Thymus (tissue), 11 donors: ENCODE measurements around the gene TBXAS1. TPM values are rescaled to one million over a fixed set of nuclear protein-coding genes. Genes with fewer than 3 reads are reported as not detected.

Experiments used
- DNase-seq, 9 donors: peaks; one replicate each; pipeline ENCODE4 v3.0.0-alpha.2; 2013; ENCODE audit warnings: low spot score in 9 of 9, low read depth in 6 of 9, missing footprints in 1 of 9
- H3K27ac ChIP-seq, 2 donors: one replicate each; pipeline ENCODE4 v1.5.1; 2013; ENCODE audit warnings: control low read depth in 1 of 2, low read depth in 1 of 2, low read length in 1 of 2, mild to moderate bottlenecking in 1 of 2, moderate library complexity in 1 of 2
- H3K27me3 ChIP-seq, 2 donors: one replicate each; pipeline ENCODE4 v1.5.1; 2013; ENCODE audit warnings: low read length in 1 of 2; ENCODE audit not compliant: control insufficient read depth in 2 of 2, insufficient read depth in 1 of 2
- H3K36me3 ChIP-seq, 2 donors: one replicate each; pipeline ENCODE4 v1.5.1; 2013; ENCODE audit warnings: low read length in 1 of 2, mild to moderate bottlenecking in 1 of 2, moderate library complexity in 1 of 2; ENCODE audit not compliant: control insufficient read depth in 2 of 2, insufficient read depth in 2 of 2
- H3K4me1 ChIP-seq, 2 donors: one replicate each; pipeline ENCODE4 v1.5.1; 2013; ENCODE audit warnings: low read length in 2 of 2; ENCODE audit not compliant: control insufficient read depth in 2 of 2, insufficient read depth in 2 of 2
- H3K4me3 ChIP-seq, 2 donors: one replicate each; pipeline ENCODE4 v1.5.1; 2013; ENCODE audit warnings: low read length in 2 of 2, control low read depth in 1 of 2, mild to moderate bottlenecking in 1 of 2
- H3K9me3 ChIP-seq, 2 donors: one replicate each; pipeline ENCODE4 v1.5.1; 2013; ENCODE audit warnings: low read length in 1 of 2, mild to moderate bottlenecking in 1 of 2; ENCODE audit not compliant: control insufficient read depth in 2 of 2, insufficient read depth in 1 of 2
- WGBS: extraction: QIAGEN DNeasy Blood & Tissue Kit; methylation state at CpG from one replicate; pipeline ENCODE4 v1.1.7; 2013; 5-methylcytosine and 5-hydroxymethylcytosine counted together
- polyA plus RNA-seq: library from polyadenylated mRNA; stranded (reverse); fragments of 200-250 nt; gene quantifications from one replicate; pipeline ENCODE4 v1.2.3, GENCODE V29; 2013
- total RNA-seq: library from RNA; stranded (reverse); fragments of 120-200 nt; gene quantifications from one replicate; pipeline ENCODE4 v1.2.4, GENCODE V29; 2013
- donor health status: healthy.

Gene TBXAS1
- total and polyA plus RNA-seq, 2 donors = 15.3 to 16.3 TPM

DNA sequence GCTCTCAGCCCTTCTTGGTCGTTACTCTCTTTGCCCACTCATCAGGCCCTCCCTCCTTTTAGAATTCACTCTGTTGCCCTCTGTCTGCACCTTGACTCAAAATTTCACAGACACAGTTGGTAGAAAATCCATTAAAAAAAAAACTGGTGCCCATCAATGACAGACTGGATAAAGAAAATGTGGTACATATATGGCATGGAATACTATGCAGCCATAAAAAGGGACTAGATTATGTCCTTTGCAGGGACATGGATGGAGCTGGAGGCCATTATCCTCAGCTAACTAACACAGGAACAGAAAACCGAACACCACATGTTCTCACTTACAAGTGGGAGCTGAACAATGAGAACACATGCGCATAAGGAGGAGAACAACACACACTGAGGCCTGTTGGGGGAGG, 118.0 kb downstream of the TBXAS1 start:
- H3K9me3 ChIP-seq = peaks cover 0 to 1% of the 10 kb centered on the region in 2 donors
- over 99% methylated on average over 3 of the region's 3 CpGs for WGBS

DNA sequence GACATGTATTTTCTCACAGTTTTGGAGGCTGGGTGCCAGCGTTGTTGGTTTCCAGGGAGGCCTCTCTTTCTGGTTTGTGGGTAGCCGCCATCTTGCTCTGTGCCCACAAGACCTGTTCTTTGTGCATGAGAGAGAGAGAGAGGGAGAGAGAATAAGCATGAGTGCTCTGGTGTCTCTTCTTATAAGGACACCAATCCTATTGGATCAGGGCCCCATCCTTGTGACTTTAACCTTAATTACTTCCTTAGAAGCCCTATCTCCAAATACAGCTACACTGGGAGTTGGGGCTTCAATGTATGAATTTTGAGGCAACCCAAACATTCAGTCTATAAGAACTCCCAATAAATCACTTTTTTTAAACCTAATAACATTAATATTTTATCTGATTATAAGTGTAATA, 119.1 kb downstream of the TBXAS1 start:
- Histone ChIP-seq H3K9me3 (peaks cover 0 to 1% of the 10 kb centered on the region in 2 donors), H3K36me3 (peaks cover 0 to 4% of the 10 kb centered on the region in 2 donors), H3K4me3 (no peak overlapping the region), H3K27ac (no peak overlapping the region), H3K4me1 (no peaks in the 10 kb centered on the region), H3K27me3 (no peaks in the 10 kb centered on the region)
- WGBS = 97% methylated on average over 2 of the region's 2 CpGs
- no peak for DNase-seq

More for the DNA sequence above, 118.0 kb downstream of the TBXAS1 start:
- no peaks in the 10 kb centered on the region for H3K4me1 ChIP-seq
- no peak for DNase-seq
- H3K27me3 ChIP-seq = no peaks in the 10 kb centered on the region
- H3K36me3 ChIP-seq = peaks cover 0 to 4% of the 10 kb centered on the region in 2 donors
- no peak overlapping the region for H3K27ac ChIP-seq
- H3K4me3 ChIP-seq = no peak overlapping the region

DNA sequence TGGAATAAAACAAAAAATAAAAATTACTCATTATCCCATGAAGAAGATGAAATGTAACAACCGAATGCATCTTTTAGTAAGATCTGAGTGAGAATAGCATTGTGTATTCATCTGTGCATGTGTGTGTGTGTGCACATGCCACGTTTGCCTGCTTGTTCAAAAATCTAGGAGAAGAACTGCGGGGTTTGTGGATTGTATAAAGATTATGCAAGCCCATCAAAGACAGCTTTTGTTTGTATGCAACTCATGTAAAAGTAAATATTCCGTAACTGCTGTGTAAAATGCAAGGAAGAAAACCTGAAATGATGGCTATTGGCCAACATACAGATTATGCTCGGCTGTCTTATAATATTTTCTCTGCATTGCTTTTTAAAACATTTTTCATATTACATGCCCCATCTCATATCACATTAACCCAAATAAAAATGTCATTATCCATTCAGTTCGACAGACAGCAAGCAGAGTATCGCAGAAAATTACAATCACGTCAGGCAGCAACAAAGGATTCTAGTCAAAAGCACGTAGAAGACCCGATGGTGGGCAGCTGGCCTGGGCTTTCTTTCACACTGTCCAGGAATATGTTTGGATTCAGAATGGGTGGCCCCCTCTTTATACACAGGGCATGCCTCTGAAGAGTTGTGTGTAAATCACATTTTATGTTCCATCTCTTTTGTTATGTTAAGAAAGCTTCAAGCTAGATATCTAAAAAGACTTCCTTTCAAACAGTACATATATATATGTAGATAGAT, 119.7 kb downstream of the TBXAS1 start:
- no peak for DNase-seq
- 97% methylated on average over 10 of the region's 10 CpGs for WGBS
- H3K9me3 ChIP-seq = peaks cover 0 to 1% of the 10 kb centered on the region in 2 donors
- H3K27me3 ChIP-seq = no peaks in the 10 kb centered on the region
- no peak overlapping the region for H3K4me3 ChIP-seq
- H3K27ac ChIP-seq = no peak overlapping the region
- no peaks in the 10 kb centered on the region for H3K4me1 ChIP-seq
- H3K36me3 ChIP-seq = peaks cover 0 to 4% of the 10 kb centered on the region in 2 donors

DNA sequence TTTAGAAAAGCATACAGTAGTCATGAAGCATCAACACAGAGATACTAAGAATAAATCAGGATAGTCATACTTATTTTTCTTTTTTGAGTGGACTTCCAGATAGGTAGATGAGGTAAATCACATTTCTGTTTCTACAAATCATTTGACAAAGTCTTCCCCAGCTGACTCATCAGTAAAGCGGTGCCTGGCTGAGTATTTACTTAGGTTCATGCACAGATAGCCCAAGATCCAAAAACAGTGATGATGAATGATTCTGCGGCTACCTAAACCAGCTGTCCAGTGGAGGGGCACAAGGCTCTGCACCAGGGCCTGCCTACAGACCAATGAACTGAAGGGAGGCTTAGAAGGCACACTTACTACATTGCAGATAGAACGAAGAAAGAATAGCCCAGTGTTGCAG, 120.6 kb downstream of the TBXAS1 start:
- Histone ChIP-seq H3K4me1 (no peaks in the 10 kb centered on the region), H3K36me3 (peaks cover 0 to 4% of the 10 kb centered on the region in 2 donors), H3K4me3 (no peak overlapping the region), H3K27me3 (no peaks in the 10 kb centered on the region), H3K27ac (no peak overlapping the region), H3K9me3 (peaks cover 0 to 1% of the 10 kb centered on the region in 2 donors)
- WGBS = 99% methylated on average over 3 of the region's 3 CpGs
- no peak for DNase-seq

DNA sequence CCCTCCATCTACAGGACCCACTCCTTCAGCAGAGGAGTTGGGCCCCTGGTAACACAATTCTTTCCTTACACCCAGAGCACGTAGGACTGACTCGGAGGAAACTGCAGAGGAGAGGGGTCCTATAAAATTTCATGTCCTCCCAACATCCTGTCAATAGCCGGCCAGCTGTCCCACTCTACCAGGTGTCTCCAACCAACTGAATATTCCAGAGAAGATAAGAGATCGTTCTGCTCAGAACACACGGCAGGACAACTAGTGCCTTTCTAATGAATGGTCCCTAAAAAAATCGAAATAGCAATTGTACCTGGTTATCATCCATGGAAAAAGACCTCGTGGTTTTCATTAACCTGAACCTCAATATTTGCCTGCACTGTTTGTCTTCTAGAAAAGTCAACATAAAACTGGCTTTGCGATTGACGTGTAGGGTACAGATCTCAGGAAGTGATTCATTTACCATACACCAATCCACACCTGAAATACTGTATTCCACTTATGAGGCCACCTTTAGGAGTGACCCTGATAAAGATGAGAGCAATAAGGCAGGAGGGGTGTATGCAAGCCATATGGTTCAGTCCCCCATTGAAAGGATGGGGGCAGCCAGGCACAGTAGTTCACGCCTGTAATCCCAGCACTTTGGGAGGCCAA, 121.9 kb downstream of the TBXAS1 start:
- no peaks in the 10 kb centered on the region for H3K4me1 ChIP-seq
- 92% methylated on average over 10 of the region's 10 CpGs for WGBS
- DNase-seq = no peak
- H3K36me3 ChIP-seq = no peaks in the 10 kb centered on the region
- H3K4me3 ChIP-seq = no peak overlapping the region
- H3K9me3 ChIP-seq = no peaks in the 10 kb centered on the region
- no peak overlapping the region for H3K27ac ChIP-seq
- H3K27me3 ChIP-seq = no peaks in the 10 kb centered on the region

DNA sequence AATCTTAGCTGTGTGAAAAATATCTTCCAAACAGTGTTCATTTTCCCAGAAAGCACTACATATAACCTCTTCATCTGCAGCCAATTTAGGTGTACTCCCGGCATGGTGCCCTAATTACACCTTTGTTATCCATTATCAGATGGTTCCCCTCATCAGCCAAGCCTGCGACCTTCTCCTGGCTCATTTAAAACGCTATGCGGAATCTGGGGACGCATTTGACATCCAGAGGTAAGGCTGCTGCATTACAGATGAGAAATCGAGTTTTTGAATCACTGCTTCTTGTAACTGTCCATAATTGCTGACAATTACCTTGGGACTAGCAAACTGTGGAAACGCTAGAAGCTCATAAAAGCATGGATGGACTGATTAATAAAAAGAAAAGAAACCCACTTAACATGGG, 124.2 kb downstream of the TBXAS1 start:
- Histone ChIP-seq H3K27ac (no peak overlapping the region), H3K4me1 (no peaks in the 10 kb centered on the region), H3K36me3 (peaks cover 0 to 6% of the 10 kb centered on the region in 2 donors), H3K9me3 (no peaks in the 10 kb centered on the region), H3K27me3 (no peaks in the 10 kb centered on the region), H3K4me3 (no peak overlapping the region)
- DNase-seq = no peak
- 96% methylated on average over 7 of the region's 7 CpGs for WGBS

DNA sequence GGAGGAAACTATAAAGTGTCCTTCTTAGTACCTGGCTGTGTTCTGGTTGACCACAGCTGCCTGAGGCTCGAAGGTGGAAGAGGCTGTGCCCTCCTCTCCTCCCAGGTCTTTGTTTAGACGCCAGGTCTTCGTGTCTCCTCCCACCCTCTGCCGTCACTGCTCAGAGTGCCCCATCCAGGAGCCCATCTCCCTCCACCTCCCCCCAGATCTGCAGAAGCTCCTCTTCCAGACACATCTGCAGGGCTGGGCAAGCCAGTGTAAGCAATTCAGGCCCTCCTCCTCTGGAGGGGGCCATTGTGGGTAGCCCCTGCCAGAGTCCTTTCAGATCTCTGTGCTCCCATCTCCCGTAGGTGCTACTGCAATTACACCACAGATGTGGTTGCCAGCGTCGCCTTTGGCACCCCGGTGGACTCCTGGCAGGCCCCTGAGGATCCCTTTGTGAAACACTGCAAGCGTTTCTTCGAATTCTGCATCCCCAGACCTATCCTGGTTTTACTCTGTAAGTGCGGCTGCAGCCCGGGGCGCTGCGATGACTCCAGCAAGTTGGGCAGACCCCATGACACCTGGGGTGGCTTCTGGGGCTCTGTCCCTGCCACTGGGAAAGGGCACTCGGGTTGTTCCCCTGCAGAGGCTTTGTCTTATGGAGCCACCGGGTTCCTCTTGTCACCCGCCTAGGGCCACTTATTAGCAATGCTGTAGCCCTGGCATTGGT, 126.2 kb downstream of the TBXAS1 start:
- H3K27me3 ChIP-seq = no peaks in the 10 kb centered on the region

DNA sequence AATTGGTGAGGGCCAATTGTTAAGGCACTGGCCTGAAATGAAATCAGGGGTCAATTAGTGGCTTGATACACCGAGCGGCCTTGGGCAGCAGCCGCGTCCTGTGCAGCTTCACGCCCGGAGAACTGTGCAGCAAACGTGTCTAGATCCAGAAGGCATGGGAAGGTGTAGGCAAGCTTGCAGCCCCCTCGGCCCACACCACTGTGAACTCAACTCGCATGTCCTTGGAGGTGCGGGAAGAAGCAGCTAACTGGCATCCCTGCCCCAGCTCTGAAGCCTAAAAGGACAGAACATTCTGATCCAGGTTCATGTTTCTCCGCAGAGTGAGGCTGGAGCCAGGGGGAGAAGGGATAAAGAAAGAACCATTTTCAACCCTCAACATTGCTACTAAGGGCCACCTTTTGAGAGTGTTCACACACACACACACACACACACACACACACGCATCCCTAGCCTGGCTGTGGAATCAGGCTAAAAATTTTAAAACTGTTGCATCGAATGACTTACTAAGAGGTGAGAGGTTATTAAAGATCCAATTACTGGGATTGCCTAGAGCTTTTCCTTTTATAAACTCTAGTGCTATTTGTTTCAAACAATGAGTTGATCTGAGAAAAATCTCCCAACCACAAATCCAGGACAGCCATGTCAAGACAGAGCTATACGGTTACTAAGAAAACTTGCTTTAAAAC, 129.7 kb downstream of the TBXAS1 start:
- DNase-seq = no peak
- Histone ChIP-seq H3K4me3 (no peak overlapping the region), H3K4me1 (no peaks in the 10 kb centered on the region), H3K27me3 (no peaks in the 10 kb centered on the region), H3K36me3 (peaks cover 5 to 13% of the 10 kb centered on the region in 2 donors), H3K27ac (no peak overlapping the region), H3K9me3 (no peaks in the 10 kb centered on the region)
- WGBS = 96% methylated on average over 14 of the region's 14 CpGs

More for the DNA sequence above, 126.2 kb downstream of the TBXAS1 start:
- Histone ChIP-seq H3K4me1 (no peaks in the 10 kb centered on the region), H3K9me3 (no peaks in the 10 kb centered on the region), H3K36me3 (peaks cover 3 to 10% of the 10 kb centered on the region in 2 donors), H3K27ac (no peak overlapping the region), H3K4me3 (no peak overlapping the region)
- WGBS = 96% methylated on average over 17 of the region's 17 CpGs
- no peak for DNase-seq
